NCI-H524 treated with DMSO at 0.1 percent for 48 hours (cell line): ENCODE measurements around the gene AGPAT2.
"Not testable (repeated sequence)": the region's sequence is repeated elsewhere in the genome, so short reads cannot be mapped to it uniquely, and the experiment has no call there.

Source experiments
- DNase-seq: peaks from one replicate; lab custom pipeline; 2025; lab: John Stamatoyannopoulos, UW

AGPAT2 gene

DNA sequence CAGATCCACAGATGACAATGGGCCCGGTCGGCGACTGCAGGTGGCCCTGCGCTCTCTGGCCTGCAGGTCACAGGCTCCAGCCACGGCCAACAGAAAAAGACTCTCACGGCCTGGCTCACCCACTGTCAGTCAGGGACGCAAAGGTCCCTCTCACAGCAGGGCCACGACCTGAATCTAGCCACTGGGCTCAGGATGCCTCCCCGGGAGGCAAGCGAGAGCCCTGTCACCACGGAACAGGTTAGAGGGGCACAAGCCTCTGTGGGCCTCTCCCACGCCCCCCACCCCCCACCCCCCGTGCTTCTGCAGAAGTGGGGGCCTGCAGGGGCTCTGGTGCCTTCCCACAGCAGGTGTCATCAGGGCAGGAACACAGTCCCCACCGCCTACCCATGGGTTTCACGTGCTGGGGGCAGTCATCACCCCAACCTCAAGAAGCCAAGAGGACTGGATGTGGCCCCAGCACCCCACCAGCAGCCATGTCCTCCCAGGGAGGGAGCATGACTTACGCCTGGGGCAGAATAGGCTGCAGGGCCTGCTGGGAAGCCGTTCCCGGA is 41.8 kb downstream of the AGPAT2 start:
- DNase-seq, result no peak

DNA sequence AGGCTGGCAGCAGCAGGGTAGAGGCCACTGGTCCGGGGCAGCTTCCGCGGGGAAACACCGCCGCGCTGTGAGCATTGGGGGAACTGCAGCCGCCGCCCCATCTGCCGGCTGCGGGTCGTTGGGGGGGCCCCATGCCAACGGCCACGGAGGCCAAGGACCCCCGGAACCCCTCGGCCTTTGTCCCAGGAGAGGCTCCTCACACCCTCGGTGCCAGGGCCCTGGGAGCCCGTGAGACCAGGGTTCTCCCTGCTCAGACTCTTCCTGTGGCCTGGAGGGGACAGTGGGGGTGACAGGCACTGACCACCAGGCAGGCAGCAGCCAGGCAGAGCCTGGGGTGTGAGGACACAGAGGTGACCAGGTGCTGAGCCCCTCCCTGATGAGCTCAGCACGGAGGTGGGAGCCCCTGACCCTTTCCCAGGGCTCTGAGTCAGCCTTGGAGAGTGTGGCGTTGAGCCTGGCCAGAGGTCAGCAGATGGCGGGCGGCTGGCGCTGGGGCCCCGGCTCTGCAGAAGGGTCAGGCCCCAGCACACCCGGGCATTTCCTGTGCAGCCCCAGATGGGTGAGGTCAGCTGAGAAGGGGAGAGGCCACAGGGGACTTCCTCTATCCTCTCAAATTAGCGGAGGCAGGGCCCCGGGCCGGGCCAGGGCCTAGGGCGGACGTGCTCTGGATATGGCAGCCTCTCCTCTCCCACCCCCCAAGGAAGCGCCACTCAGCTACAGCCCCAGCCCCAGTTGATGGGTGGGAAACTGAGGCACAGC is 42.5 kb downstream of the AGPAT2 start:
- DNase-seq, result no peak

DNA sequence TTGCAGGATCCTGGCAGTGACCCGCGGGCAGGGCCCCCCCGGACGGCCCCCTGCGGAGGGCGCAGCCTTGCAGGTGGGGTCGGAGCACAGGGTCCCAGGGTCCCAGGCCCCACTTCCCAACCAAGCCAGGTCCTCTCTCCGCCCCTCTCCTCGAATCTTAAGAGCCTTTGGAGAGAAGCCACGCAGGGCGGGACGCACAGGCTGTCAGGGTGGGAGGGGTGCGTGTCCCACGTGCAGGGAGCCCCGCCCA is 43.0 kb downstream of the AGPAT2 start:
- DNase-seq, result no peak

DNA sequence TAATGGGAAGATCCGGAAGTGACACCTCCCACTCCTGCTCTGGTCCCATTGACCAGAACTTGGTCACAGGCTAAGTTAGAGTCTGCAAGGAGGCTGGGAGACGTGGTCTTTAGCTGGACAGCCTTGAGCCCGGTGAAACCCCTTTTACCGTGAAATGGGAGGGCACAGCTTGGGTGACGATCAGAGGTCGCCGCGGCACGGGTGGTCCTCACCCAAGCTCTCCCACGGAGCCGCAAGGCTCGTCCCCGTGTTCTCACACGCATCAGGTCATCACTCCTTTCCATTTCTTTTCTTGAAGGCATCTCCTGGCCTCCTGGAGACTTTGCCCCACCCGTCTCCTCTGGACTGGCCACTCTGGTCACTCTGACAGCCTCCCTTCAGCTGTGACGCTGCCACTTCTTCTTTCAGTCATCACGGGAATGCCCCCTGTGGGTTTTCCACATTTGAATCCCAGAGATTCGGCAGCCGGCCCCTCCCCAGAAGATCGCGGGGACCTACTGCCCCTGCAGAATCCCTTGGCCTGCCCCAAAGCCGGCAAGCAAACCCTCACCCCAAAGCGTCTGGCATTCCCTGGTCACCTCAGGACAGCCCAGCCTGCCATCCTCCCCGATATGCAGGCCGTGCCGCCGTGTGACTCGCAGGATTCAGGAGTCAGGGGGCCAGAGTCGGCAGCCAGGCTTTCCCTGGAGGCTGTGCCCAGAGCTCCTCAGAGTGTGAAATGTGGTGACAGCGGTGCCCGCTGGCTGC is 43.5 kb downstream of the AGPAT2 start:
- no peak for DNase-seq

DNA sequence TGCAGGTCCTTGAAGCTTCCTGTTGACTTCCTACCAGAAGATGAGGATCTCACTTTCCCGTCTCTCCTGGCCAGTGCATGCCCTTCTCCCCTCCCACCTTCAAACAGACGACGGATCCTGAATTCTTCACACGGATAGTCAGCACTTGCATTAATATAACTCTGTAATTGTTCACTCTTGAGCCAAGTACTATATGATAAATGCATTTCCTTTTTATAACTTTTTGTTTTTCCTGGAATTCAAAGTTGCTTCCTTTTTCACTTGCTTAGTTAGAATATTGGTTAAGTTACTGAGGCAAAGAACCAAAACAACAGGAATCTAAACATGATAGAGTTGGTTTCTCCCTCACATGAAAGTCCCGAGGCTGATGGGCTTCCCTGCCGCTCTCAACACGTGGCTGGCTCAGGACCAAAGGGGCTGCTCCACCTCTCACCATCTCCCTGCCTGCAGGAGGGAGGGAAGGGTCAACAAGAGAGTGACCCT is 44.8 kb downstream of the AGPAT2 start:
- no peak for DNase-seq

DNA sequence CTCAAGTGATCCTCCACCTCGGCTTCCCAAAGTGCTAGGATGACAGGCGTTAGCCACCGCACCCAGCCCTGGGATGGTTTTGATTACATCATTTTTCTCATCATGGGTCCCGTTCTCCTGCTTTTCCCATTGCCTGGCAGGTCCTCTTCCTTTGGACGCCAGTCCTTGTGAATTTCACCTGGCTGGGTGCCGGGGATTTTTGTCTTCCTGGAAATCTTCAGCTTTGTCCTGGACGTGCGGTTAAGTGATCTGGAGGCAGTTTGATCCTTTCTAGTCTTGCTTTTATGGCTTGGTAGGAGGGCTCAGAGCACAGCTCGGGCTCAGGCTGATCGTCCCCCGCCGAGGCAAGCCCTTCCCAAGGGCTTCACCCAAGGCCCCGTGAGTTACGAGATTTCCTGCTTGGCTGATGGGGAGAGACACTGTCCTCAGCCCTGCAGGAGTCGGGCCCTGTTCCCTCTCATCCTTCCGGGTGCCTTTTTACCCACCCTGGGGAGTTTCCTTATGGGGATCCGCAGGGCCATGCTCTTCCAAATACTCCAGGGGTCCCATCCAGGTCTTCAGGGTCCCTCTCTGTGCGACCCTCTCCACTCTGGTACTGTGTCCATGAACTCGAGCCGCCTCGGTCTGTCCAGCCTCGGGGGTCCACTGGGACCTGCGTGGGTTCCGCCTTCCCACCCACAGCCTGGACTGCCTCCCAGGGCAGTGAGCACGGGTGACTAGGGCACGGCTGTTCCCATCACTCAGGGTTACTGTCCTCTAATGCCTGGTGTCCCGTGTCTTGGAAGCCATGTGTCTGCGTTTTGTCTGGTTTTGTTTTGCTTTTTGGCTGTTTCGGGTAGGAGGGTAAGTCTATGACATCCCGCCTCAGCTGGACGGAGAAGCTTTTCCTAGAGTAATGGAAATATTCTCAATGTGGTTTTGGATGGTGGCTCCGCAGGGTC is 46.8 kb downstream of the AGPAT2 start:
- no peak for DNase-seq

DNA sequence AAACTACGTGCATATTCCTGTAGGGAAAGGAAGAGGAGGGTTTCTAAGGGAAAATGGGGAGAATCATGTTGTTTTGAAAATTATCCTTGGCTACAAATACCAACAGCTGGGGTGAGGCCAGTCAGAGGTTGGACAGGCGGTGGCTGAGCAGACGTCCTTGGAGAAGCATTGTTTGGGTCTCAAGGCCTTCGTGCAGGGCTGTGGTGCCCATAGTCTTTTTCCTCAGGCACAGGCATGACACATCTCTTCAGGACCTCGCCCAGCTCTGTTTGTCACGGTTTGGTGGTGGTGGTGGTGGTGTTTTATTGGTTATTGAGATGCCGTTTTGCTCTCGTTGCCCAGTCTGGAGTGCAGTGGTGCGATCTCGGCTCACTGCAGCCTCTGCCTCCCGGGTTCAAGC is 52.4 kb downstream of the AGPAT2 start:
- no peak for DNase-seq

DNA sequence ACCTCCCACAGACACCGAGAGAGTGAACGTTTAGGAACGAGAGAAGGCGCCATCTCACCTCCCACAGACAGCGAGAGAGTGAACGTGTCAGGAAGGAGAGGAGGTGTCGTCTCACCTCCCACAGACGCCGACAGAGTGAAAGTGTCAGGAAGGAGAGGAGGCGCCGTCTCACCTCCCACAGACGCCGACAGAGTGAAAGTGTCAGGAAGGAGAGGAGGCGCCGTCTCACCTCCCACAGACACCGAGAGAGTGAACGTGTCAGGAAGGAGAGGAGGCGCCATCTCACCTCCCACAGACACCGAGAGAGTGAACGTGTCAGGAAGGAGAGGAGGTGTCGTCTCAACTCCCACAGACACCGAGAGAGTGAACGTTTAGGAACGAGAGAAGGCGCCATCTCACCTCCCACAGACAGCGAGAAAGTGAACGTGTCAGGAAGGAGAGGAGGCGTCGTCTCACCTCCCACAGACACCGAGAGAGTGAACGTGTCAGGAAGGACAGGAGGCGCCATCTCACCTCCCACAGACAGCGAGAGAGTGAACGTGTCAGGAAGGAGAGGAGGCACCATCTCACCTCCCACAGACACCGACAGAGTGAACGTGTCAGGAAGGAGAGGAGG is 54.7 kb downstream of the AGPAT2 start:
- DNase-seq, result not testable (repeated sequence)

DNA sequence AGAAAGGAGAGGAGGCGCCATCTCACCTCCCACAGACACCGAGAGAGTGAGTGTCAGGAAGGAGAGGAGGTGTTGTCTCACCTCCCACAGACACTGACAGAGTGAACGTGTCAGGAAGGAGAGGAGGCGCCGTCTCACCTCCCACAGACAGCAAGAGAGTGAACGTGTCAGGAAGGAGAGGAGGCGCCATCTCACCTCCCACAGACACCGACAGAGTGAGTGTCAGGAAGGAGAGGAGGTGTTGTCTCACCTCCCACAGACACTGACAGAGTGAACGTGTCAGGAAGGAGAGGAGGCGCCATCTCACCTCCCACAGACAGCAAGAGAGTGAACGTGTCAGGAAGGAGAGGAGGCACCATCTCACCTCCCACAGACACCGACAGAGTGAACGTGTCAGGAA is 55.2 kb downstream of the AGPAT2 start:
- not testable (repeated sequence) for DNase-seq

DNA sequence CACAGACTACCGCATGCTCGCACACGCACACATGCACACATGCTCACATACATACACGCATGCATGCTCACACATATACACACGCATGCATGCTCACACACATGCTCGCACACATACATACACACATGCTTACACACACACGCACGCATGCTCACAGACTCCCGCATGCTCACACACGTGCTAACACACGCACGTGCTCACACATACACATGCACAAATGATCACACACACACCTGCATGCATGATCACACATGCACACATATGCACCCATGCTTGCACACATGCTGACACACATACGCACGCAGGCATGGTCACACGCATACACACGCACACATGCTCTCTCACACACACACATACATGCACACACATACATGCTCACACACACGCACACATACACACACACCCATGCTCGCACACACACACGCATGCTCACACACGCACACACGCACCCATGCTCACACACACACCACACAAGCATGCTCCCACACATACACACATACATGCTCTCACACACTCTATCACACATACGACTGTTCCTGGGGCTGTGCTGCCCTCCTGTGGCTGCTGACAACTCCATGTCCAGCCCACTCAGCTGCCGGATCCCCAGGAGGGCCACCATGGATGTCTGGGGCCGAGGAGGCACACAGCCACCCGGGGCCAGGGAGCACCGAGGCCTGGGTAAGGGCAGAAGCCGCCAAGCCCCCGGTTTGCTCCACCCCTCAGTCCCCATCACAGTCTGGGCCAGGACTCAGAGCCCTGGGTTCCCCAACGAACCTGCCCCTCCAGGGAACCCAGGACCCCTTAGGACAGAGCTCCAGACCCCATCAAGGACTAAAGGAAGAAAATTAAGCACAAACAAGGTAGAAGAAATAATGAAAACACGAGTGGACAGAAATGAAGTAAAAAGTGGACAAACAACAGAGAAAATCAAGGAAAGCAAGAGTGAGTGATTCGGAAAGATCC is 55.9 kb downstream of the AGPAT2 start:
- DNase-seq, result peak; percentile 35

DNA sequence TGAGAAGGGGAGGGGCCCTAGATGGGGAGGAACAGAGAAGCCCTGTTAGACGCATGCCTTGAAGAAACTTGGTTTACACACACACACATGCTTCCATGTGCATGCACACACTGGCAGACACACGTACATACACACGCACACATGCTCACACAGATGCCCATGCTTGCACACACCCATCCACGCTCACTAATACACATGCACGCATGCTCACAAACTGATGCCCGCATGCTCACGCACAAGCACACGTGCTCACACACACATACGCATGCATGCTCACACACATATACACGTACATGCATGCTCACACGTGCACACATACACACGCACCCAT is 56.6 kb downstream of the AGPAT2 start:
- DNase-seq, result no peak

DNA sequence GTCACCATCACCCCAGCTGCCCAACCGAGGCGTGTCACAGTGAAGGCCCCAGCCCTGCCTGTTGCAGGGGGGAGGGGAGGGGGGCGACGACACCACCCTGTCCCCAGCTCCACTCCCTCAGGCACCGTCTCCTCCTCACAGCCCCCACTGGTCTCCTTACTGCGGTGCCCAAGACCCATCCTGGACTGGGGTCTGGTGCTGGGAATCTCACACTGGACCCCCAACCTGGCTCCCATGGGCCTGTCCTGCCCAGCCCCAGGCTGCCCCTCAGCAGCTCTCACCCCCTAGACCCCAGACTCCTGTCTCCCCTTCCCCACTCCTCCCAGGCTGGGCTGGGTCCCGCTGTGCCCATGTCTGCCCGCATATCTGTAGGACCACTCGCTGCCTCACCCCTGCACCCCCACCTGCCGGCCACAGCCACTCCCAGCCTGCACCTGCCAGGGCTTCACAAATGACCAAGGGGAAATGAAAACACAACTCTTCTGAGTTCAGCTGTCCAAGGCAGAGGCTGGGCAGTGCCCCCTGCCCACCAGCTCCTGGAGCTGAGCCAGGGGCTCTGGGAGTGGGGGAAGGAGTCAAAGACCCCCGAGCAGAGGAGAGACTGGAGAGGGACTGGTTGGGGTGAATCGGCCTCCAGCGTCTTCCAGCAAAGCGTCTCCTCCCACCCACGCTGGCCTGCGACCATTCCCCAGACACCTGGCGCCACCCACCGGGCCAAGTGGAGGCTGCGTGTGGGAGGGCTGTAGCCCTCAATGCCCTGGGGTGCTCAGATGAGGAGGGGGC is 57.2 kb downstream of the AGPAT2 start:
- DNase-seq, result no peak

DNA sequence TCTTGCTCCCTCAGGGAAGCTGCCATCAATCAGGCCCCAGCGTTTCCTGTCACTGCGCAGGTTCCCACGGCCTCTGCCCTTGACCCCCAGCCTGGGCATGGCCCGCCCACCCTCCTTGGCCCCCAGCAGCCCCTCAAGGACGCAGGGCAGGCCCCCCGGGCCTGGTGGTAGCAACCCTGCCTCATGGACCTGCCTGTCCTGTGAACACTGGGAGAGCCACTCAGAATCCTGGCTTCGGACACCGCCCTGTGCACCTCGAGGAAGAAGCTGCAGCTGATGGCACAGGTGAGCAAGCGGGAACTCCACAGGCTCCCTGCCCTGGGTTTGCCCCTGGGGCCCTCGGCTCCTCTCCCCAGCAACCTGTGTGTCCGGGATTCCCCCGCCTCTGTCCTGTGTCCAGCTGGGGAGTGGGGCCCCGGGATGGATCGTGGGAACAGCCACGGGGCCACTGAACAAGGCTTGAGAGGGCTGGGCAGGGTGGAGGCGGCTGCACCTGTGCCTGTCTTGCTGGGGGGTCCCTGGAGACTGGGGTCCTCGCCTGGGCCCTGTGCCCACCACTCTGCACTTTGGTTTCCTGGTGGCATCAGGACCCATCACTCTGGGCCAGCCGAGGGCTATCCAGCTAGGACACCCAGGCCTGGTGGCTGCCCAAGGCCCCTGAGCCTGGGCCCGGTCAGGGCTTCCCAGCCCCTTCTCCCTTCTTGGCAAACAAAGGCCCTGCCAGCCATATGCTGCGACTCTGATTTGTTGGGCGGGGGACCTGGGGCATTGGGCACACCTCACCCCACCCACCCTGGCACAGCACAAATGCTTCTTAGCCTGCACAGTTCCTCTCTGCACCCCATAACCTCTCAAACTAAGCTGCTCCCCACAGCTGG is 58.0 kb downstream of the AGPAT2 start:
- DNase-seq, result no peak

DNA sequence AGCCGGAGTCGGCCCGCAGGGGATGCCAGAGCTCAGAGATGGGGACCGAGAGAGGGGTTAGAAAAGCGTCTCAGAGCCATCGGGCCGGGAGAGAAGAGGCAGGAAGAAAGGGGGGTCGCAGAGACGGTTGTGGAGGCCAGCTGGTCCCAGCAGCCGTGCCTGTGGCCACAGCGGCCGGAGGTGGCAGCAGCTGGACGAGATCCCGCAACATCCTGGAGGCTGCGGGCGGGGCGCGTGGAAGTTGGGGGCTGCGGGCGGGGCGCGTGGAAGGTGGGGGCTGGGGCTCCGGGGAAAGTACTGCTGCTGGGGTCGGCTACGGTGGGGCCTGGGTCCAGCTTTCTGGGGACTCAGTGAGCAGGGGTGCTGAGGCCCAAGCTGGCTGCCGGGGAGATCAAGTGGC is 59.0 kb downstream of the AGPAT2 start:
- no peak for DNase-seq

DNA sequence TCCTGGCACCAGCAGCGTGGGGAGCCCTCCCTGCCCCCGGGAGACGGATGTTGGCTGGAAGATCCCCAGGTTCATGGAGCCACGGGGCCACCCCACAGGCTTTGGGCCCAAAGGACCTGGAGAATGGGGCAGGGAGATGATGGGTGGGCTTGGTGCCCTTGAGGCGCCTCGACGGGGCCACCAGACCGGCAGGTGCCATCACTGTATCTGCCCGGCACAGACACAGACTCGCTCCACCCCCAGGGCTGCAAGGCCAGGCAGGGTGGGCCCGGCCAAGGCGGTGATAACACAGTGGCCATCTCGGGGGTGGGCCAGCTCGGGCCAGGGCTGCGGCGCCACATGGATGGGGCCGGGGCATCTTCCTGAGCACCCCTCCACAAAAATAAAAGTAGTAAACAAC is 59.6 kb downstream of the AGPAT2 start:
- no peak for DNase-seq

DNA sequence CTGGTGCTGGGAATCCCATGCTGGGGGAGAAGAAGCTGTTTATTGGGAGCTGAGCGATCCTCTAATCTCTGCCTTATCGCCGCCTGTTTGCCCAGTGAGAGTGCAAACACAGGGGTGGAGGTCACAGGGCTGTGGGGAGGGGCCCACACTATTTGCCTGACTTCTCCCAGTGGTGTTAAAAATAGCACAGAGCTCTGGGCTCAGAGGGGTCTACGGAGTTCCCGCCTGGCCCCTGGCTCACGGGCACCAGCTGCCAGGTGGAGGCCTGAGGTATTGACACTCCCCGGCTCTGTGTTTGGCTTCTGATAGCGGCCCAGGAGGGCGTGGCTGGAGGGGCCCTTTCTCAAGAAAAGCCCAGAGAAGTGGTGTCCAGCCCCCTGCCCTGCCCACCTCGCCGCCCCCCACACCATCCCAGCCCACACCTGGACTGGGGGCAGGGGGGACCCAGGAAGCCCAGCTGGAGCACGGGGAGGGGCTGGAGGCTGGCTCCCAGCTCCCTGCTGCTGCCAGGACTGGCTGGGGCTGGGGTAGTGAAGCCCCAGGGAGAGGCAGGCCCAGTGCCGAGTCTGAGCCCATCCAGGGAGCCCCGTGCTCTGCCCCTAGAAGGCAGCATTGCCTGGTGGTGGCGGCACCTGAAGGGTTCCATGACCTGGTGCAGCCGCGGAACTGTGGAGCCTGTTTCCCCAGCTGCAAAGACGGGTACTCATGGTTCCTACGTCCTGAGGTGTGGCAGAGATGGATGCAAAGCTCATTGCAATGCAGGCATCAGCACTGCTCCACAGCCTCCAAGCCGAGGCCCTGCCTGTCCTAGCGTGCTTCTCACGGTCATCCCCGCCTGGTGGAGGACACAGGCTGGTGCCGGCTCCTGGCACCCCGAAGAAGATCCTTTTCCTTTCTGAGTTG is 60.3 kb downstream of the AGPAT2 start:
- DNase-seq, result no peak

DNA sequence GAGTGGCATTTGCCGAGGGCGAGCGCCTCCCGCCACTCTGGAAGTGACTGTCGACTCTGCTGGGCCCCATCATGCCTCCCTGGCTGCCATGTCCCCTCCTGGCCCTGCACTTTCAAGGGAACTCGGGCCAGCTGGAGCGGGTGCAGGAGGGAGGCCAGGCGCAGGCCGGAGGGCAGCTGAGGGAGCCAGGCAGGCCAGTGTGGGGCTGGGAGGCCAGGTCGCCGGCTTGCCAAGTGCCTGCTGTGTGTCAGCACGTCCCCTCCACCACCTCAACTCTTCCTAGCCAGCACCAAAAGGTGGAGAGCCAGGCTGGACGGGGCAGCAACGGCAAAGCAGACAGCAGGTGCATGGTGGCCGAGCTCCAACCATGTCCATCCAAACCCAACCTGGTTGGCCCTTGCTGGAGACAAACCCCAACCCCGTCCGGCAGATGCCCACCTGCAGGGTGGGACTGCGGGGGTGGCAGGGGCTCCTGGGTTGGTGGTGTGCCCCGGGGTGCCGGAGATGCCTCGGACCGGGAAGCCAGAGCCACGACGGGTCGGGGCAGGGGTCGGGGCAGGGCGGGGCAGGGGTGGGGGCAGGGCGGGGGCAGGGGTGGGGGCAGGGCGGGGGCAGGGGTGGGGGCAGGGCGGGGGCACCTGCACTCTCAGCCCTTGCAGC is 61.1 kb downstream of the AGPAT2 start:
- no peak for DNase-seq
